ENCODE results near the gene SH3RF2. TPM values are rescaled to one million over a fixed set of nuclear protein-coding genes. Genes with fewer than 3 reads are reported as not detected.

The SH3RF2 gene
- total and polyA plus RNA-seq, 2 experiments from 2014 or later: 38.3 to 43.1 TPM

- Histone ChIP-seq H3K27me3 (no peaks in the 10 kb centered on the region), H3K4me1 (ENCODE audit: low read depth) (no peaks in the 10 kb centered on the region), H3K4me3 (no peak overlapping the region), H3K9me3 (ENCODE audit: low read depth) (no peaks in the 10 kb centered on the region), H3K27ac (no peak overlapping the region), H3K36me3 (no peaks in the 10 kb centered on the region)
- TF ChIP-seq CTCF (IDR thresholded peaks at IDR 0.05; ENCODE audit: low read depth, low read length): no peak
- no peak for DNase-seq (ENCODE audit: low read depth in 1 of 2, low spot score in 1 of 2)
Measured at GRCh38 chr5:146024034-146024433, 87.7 kb downstream of the SH3RF2 start.

- H3K27ac ChIP-seq: no peak overlapping the region
Measured at GRCh38 chr5:146025114-146025680, 88.8 kb downstream of the SH3RF2 start.

GRCh38 chr5:146025681-146026080 lies 89.3 kb downstream of the SH3RF2 start:
- no peak overlapping the region for H3K4me3 ChIP-seq
- H3K4me1 ChIP-seq (ENCODE audit: low read depth): no peaks in the 10 kb centered on the region
- H3K27me3 ChIP-seq: no peaks in the 10 kb centered on the region
- no peak for DNase-seq (ENCODE audit: low read depth in 1 of 2, low spot score in 1 of 2)
- no peak for TF ChIP-seq CTCF (IDR thresholded peaks at IDR 0.05; ENCODE audit: low read depth, low read length)
- no peaks in the 10 kb centered on the region for H3K36me3 ChIP-seq
- no peaks in the 10 kb centered on the region for H3K9me3 ChIP-seq (ENCODE audit: low read depth)
- H3K27ac ChIP-seq: no peak overlapping the region

More at GRCh38 chr5:146025114-146025680, 88.8 kb downstream of the SH3RF2 start:
- H3K36me3 ChIP-seq: no peaks in the 10 kb centered on the region
- TF ChIP-seq CTCF (IDR thresholded peaks at IDR 0.05; ENCODE audit: low read depth, low read length): no peak
- H3K9me3 ChIP-seq (ENCODE audit: low read depth): no peaks in the 10 kb centered on the region
- no peaks in the 10 kb centered on the region for H3K27me3 ChIP-seq
- DNase-seq (ENCODE audit: low read depth in 1 of 2, low spot score in 1 of 2): no peak
- no peaks in the 10 kb centered on the region for H3K4me1 ChIP-seq (ENCODE audit: low read depth)
- no peak overlapping the region for H3K4me3 ChIP-seq

- no peak overlapping the region for H3K27ac ChIP-seq
- H3K4me3 ChIP-seq: no peak overlapping the region
- TF ChIP-seq CTCF (IDR thresholded peaks at IDR 0.05; ENCODE audit: low read depth, low read length): no peak
- no peaks in the 10 kb centered on the region for H3K27me3 ChIP-seq
- H3K36me3 ChIP-seq: no peaks in the 10 kb centered on the region
- no peaks in the 10 kb centered on the region for H3K9me3 ChIP-seq (ENCODE audit: low read depth)
- H3K4me1 ChIP-seq (ENCODE audit: low read depth): no peaks in the 10 kb centered on the region
- DNase-seq (ENCODE audit: low read depth in 1 of 2, low spot score in 1 of 2): no peak
Measured at GRCh38 chr5:146026307-146027010, 90.1 kb downstream of the SH3RF2 start.

GRCh38 chr5:146027751-146028150 lies 91.4 kb downstream of the SH3RF2 start:
- Histone ChIP-seq H3K4me1 (ENCODE audit: low read depth) (no peaks in the 10 kb centered on the region), H3K9me3 (ENCODE audit: low read depth) (no peaks in the 10 kb centered on the region), H3K4me3 (no peak overlapping the region), H3K27me3 (no peaks in the 10 kb centered on the region), H3K36me3 (no peaks in the 10 kb centered on the region), H3K27ac (no peak overlapping the region)
- TF ChIP-seq CTCF (IDR thresholded peaks at IDR 0.05; ENCODE audit: low read depth, low read length): no peak
- DNase-seq (ENCODE audit: low read depth in 1 of 2, low spot score in 1 of 2): no peak
